IPS-NIHi7 (cell line): ENCODE results near the gene SUCNR1.
"Not testable (repeated sequence)": the region's sequence is repeated elsewhere in the genome, so short reads cannot be mapped to it uniquely, and the experiment has no call there.

Source experiments
- DNase-seq: peaks from one replicate; pipeline ENCODE4 v3.0.0; 2012; ENCODE audit warnings: mixed read lengths; ENCODE audit errors: extremely low spot score

The SUCNR1 gene

DNA sequence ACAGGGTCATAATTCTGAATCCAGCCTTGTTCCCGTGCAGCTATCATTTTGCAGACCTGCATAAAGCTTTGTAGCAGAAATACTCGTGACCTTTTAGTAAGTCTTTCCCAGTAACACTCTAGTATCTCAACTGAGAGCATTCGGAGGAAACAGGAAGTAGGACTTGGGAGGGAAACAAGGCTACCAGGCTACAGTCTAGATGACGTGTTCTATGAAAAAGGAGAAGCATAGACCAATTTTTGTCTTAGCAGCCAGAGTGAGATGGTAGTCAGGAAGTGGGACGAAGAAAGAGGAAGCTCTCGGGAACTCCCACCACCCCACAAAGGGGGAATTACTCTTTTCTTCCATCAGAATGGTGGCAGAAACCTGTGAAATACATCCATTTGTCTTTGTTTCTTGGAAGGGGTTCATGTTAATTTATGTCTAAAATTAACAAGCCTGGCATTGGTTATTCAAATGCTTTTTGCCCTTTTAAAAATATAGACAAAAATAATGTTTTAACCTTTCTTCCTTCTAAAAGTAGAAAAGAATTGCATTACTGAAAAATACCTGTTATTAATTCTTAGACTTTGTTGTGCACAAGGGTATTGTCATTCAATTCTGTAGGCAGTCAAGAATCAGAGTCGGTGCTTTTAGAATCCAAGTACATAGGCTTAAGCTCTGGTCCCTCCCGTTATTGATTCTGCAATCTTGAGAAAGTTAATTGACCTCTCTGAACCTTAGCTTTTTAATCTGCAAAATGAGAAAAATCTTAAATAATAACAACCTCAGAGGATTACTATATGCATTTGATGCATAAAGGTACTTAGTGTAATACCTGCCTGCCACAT is 1.6 kb upstream of the SUCNR1 start:
- DNase-seq: no peak

DNA sequence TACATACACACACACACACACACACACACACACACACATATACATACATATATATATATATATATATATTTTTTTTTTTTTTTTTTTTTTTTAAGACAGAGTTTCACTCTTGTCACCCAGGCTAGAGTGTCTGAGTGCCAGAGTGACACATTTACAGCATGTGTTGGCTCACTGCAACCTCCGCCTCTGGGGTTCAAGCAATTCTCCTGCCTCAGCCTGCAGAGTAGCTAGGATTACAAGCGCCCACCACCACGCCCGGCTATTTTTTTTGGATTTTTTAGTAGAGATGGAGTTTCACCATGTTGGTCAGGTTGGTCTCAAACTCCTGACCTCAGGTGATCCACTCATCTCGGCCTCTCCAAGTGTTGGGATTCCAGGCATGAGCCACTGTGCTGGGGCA is 636 bp downstream of the SUCNR1 start:
- DNase-seq: not testable (repeated sequence)

DNA sequence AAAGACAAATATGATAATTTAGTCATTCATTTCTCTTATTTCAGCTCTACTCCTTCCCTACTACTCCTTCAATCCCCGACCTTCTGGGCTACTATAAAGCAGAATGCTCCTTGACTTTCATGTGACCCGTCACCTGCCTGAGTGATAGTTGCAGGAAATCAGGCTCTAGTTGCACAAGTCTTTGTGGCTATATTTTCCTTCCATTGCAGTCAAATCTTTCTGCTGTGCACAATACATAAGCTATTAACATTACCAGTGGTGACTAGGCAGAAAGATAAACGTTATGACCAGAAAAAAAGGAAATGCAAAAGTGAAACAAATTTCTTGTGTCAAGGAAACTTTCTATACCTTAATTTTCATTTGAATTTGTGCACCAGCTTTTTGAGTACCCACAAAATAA is 2.3 kb downstream of the SUCNR1 start:
- DNase-seq: no peak

DNA sequence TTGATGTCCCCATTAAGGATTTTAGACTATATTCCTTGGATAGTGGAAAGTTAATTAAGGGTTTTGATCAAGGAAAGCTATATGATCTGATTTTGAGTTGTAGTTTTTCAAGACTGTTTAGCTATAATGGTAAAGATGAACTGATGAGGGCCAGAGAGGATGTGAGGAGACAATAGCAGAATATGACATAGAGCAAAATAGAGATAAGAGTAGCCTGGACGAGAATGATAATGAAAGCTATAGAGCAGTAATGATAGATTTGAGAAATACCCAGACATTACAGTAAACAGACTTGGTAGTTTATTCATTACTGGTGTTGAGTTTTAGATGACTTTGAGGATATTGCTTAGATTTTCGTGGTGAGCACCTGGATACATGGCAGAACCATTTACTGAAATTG is 3.8 kb downstream of the SUCNR1 start:
- no peak for DNase-seq

DNA sequence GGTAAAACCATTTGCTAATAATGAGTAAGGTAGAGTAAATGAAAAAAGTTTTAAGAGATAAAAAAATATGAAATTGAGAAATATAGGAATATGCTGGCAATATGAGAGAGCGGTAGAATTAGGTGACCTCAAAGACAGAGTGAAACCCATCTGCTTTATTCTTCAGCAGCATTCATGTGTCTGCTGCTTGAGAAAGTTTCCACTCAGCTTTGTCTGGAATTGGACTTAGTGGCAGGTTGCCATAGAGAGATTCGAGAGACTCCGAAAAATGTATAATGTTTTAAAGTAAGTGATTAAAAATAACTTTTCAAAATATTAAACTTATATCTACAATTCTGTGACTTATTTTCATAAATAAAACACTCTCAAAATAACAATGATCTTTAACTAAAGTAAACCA is 5.0 kb downstream of the SUCNR1 start:
- DNase-seq: no peak

DNA sequence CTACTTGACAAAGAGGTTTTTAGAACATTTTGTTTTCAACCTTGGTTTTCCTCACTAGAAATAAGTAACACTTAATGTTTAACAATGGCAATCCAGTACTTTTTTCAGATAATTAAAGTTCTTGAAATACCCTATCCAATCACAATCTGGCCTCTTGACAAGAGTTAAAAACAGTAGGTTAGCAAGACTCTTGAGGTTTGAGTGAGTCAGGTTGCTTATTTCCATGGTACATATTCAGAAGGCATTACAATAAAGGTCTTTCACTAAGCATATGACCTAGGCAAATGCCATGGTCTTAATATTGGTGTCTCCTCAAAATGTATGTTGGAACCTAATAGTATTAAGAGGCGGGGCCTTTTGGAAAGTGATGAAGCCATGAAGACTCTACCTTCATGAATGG is 5.6 kb downstream of the SUCNR1 start:
- no peak for DNase-seq

DNA sequence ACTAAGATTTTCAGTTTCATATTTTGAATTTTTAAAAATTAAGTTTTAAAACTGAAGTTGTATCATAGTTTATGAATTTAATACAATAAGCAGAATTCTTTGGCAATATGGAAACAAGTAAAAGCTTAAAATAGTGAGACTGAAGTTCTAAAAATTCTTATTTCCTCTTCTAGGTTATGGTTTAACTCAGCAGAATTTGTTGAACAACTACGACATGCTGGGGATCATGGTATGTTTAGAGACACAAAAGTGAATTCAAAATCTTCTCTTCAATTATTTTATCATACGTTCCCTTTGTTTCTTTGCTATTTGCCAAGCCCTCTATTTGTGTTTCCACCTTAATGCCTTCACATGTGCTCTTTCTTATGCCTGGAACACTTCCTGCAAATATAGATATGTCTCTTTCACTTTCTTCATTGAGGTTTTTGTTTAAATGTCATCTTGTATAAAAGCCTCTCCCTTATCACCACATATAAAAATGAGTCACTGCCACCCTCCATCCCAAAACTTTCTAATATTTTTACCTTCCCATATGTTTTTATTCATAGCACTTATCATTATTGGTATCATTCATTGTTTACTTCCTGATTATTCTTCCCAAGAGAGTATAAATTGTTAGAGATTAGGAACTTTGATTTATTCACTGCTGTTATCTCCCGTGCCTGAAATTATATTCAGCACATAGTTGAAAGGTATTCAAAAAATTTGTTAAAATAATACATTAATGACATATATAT is 6.4 kb downstream of the SUCNR1 start:
- DNase-seq: no peak

DNA sequence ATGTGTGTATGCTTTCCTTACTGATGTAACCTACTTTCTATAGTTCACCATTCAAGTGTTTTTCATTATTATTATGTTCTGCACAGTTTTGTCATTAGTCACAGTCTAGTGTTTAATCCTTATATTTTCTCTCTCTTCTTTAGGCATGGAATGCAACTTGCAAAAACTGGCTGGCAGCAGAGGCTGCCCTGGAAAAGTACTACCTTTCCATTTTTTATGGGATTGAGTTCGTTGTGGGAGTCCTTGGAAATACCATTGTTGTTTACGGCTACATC is 6.9 kb downstream of the SUCNR1 start:
- DNase-seq: no peak

DNA sequence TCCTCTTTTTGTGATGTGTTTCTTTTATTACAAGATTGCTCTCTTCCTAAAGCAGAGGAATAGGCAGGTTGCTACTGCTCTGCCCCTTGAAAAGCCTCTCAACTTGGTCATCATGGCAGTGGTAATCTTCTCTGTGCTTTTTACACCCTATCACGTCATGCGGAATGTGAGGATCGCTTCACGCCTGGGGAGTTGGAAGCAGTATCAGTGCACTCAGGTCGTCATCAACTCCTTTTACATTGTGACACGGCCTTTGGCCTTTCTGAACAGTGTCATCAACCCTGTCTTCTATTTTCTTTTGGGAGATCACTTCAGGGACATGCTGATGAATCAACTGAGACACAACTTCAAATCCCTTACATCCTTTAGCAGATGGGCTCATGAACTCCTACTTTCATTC is 7.7 kb downstream of the SUCNR1 start:
- DNase-seq: no peak

DNA sequence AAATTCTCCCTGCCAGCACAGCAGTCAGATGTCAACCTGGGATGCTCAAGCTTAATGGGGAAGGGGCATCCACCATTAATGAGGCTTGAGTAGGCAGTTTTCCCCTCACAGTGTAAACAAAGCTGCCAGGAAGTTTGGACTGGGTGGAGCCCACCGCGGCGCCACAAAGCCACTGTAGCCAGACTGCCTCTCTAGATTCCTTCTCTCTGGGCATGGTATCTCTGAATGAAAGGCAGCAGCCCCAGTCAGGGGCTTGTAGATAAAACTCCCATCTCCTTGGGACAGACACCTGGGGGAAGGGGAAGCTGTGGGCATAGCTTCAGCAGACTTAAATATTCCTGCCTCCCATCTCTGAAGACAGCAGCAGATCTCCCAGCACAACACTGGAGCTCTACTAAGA is 12.0 kb downstream of the SUCNR1 start:
- DNase-seq: not testable (repeated sequence)

DNA sequence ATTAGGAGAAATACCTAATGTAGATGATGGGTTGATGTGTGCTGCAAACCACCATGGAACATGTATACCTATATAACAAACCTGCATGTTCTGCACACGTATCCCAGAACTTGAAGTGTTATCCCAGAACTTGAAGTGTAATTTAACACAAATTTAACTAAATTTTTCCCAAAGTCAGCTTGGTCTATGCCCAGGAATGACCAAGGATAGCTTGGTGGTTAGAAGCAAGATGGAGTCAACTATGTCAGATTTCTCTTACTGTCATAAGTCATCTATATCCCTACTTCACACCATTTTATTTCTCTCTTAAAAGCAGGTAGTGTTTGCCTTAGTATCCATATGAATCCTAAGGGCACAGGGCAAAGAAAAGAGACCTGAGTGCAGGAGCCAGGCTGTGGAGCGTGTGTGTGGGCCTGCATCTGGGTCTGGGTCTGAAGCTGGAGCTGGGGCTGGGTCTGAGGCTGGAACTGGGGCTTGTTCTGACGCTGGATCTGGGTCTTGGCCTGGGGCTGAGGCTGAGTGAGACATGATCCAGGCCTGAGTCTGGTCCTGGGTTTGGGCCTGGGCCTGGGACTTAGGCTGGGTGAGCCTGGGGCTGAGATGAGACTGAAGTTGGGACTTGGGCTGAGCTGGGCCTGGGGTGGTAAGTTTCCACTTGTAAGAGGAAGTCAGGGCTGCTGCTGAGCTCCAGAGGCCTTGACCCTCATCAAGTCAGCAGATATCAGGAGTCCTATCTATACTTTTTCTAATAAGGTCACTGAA is 14.2 kb downstream of the SUCNR1 start:
- DNase-seq: not testable (repeated sequence)

DNA sequence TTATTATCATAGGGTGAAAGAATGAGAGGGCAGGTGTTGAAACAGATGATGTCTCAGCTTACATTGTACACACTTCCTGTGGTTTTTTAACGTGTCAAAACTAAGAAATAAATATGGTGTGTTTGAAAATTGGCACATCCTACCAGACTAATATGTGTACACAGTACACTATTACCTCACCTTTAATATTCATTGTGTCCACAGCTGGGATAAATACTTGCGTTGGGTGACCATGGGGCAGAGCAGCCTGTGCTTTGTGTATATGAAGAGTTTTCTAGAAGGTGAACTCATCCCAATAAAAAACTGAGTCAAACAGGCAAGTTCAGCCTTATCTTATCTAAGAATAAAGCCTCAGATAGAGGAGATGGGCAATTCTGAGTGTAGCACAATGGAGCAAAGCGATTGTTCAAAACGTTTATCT is 17.3 kb downstream of the SUCNR1 start:
- no peak for DNase-seq

DNA sequence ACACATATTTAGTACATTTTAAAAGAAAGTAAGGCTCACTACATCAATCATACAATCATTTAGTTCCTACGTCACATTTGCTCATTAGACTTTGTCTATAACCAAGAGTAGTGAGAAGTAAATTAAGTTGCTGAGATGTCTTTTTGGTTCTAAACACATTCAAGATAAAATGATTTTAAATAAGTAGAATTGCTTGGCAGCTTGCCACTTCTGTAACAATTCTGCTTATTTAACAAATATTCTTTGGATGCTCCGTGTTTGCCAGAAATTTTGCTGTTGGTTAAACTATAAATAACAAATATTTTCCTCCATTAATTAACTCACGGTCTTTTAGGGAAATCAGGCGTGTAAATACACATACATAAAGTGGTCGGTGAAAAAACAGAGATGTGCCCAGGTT is 18.3 kb downstream of the SUCNR1 start:
- no peak for DNase-seq

DNA sequence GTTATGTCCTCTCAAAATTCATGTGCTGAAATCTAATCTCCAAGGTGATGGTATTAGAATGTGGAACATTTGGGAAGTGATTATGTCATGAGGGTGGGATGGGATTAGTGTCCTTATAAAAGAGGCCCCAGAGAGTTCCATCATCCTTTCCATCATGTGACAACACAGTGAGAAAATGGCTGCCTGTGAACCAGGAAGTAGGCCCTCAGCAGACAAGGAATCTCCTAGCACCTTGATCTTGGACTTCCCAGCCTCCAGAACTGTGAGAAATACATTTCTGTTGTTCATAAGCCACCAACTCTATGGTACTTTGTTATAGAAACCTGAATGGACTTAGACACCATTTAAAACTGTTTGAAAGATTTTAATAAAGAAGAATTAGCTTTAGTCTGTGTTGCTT is 20.8 kb downstream of the SUCNR1 start:
- DNase-seq: no peak

DNA sequence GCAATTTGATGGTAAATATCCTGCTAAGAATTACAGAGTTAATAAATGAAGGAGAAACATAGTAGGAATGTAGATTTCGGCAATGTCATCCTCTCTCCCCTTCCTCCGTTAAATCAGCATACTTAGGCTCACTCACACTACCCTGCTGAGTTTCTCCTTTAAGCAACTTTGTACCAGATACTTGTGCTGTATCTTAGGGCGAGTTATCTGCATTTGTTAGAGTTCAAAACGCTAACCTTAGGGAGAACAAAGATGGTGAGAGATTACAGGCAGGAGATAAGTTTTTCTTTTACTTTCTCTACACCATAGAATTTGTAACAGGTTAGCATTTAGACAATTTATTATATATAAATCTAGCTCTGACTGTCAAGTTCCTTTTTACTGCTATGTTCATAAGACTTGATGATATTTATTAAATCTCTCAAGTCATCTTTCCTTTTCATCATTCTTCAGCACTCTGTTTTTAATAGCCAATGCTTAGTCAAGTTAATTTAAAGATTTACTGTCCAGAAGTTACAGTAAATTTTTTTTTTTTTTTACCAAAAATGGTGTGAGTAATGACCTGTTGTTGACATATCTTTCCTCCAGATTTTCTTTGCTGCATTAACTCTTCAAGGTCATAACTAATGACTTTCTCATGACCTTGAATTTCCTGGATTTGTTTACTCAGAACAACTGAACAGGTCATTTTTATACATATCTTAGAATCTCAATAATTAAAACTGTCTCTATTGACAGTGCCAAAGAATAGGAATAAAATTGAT is 22.2 kb downstream of the SUCNR1 start:
- DNase-seq: peak; percentile 45

DNA sequence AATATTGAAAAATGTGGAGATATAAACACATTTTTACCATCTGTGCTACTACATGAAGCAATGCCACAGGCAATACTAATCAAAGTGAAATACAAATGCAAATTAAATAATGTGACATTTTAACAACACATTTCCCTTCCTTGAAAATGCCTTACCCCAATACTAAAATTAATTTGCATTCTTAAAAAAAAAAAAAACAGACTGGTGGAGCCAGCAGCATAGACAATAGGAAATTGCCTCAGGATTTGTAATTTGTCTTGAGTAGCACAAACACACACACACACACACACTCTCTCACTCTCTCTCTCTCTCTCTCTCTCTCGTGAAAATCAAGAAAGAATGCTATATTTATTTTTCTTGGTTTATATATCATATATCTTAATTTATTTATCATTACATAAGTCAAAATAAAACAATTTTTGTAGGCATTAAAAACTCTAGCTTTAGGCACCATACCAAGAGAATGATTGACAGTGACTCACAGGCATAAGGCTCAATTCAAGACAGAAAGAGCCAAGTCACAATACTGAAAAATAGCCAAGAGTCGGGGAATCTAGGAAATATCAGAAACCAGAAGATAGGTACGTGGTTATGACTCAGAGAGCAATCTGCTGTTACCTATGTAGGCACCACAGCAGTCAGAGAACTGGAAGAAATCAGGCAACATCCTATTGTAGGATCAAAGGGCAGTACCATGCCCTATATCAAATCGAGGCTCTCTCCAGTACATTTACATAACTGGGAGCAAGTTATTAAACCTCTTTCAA is 23.0 kb downstream of the SUCNR1 start:
- no peak for DNase-seq

DNA sequence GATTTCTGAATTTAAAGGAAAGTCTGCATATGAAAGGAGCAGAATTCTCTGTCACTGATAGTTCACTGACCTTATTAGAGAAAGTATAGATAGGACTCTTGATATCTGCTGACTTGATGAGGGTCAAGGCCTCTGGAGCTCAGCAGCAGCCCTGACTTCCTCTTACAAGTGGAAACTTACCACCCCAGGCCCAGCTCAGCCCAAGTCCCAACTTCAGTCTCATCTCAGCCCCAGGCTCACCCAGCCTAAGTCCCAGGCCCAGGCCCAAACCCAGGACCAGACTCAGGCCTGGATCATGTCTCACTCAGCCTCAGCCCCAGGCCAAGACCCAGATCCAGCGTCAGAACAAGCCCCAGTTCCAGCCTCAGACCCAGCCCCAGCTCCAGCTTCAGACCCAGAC is 24.7 kb downstream of the SUCNR1 start:
- DNase-seq: not testable (repeated sequence)

DNA sequence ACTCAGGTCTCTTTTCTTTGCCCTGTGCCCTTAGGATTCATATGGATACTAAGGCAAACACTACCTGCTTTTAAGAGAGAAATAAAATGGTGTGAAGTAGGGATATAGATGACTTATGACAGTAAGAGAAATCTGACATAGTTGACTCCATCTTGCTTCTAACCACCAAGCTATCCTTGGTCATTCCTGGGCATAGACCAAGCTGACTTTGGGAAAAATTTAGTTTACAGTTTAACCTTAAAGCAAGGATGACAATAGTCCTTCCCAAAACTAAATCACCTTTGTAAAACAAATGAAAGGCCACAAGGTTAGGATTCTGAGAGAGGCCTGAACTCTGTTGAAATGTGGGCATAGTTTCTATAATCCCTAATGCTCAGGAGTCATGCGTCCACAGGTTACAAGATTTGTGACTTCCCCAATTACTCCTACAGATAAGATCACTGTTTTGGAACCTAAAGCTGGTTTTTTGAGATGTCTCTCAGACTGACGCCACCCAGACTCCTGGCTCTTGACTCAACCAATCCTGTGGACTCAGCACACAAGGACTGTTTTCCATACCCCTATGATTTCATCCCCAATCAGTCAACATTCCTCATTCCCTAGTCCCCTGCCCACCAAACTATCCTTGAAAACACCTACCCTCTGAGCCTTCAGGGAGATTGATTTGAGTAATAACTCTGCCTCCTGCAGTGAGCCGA is 25.3 kb downstream of the SUCNR1 start:
- not testable (repeated sequence) for DNase-seq

DNA sequence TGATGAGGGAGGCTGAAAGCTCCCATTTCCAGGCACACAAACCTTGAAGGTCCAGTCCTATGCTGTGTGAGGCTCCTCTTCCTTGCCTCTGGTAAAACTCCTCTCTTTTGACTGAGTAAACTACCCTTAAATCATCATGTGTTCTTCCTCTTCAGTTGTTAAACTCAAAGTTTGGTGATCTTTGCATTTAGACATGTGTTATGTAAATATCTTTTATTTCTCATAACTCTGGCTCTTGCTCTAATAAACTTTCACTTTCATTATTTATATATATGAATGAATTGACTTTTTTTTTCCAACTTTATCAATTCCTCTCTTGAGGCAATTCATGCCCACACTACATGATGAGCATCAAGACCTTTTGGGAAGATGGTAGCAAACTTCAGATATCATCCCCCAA is 26.6 kb downstream of the SUCNR1 start:
- DNase-seq: no peak

DNA sequence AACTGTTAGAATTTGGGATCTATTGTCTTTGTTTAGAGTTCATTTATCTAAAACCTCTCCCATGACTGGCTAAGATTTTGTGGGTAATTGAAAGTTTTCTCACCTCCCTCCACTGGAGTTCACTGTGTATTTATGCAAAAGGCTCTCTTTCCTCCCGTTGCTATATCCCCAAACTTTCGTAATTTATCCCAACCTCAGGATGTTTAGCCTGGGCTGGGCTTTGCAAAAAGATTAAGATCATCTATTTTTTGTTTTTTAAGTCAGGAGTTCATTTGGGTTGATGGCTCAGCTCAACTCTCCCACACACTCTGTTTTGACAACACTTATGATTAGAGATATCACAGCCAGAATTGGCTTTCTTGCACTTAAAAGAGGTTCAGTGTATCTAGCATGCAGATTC is 27.0 kb downstream of the SUCNR1 start:
- no peak for DNase-seq
